Hepatocyte (in vitro differentiated cells): ENCODE results near the gene KIF6. TPM values are rescaled to one million over a fixed set of nuclear protein-coding genes. Genes with fewer than 3 reads are reported as not detected.

Experiments used
- DNase-seq: peaks from one replicate; pipeline ENCODE4 v3.0.0-alpha.2; 2016; ENCODE audit warnings: low spot score
- H2AFZ ChIP-seq: fragments of 200-600 bp; sonication (generic); 2 replicates; pipeline ENCODE4 v1.6.0; 2016; ENCODE audit warnings: antibody characterized with exemption, mild to moderate bottlenecking
- H3K27ac ChIP-seq: fragments of 200-600 bp; sonication (generic); 2 replicates; pipeline ENCODE4 v1.5.1; 2016; ENCODE audit warnings: mild to moderate bottlenecking
- H3K27me3 ChIP-seq: fragments of 200-600 bp; sonication (generic); 2 replicates; pipeline ENCODE4 v1.6.1; 2016
- H3K36me3 ChIP-seq: fragments of 200-600 bp; sonication (generic); replicated peaks from 2 replicates; pipeline ENCODE4 v1.5.1; 2016; ENCODE audit warnings: low read depth; ENCODE audit not compliant: insufficient read depth
- H3K4me1 ChIP-seq: fragments of 200-600 bp; sonication (generic); 2 replicates; pipeline ENCODE4 v1.5.1; 2016; ENCODE audit warnings: mild to moderate bottlenecking, moderate library complexity; ENCODE audit not compliant: insufficient read depth
- H3K4me2 ChIP-seq: fragments of 200-600 bp; sonication (generic); 2 replicates; pipeline ENCODE4 v1.6.0; 2016
- H3K4me3 ChIP-seq: fragments of 200-600 bp; sonication (generic); 2 replicates; pipeline ENCODE4 v1.5.1; 2016; ENCODE audit warnings: mild to moderate bottlenecking
- H3K79me2 ChIP-seq: fragments of 200-600 bp; sonication (generic); 2 replicates; pipeline ENCODE4 v1.6.0; 2017; ENCODE audit warnings: mild to moderate bottlenecking
- H3K9me2 ChIP-seq: fragments of 200-600 bp; sonication (generic); replicated peaks from 2 replicates; pipeline ENCODE4 v1.6.0; 2017; ENCODE audit warnings: mild to moderate bottlenecking; ENCODE audit not compliant: insufficient read depth
- H3K9me3 ChIP-seq: fragments of 200-600 bp; sonication (generic); 2 replicates; pipeline ENCODE4 v1.5.1; 2016; ENCODE audit warnings: low read depth, mild to moderate bottlenecking
- H4K20me1 ChIP-seq: fragments of 200-600 bp; sonication (generic); 2 replicates; pipeline ENCODE4 v1.6.0; 2016; ENCODE audit warnings: mild to moderate bottlenecking; ENCODE audit not compliant: insufficient read depth, poor library complexity, severe bottlenecking
- EZH2 ChIP-seq: fragments of 200-600 bp; sonication (generic); IDR thresholded peaks from 2 replicates; pipeline ENCODE4 v1.6.1; 2016; ENCODE audit warnings: antibody characterized with exemption, mild to moderate bottlenecking, borderline replicate concordance
- EZH2phosphoT487 ChIP-seq: fragments of 200-600 bp; sonication (generic); IDR thresholded peaks from one replicate; pipeline ENCODE4 v1.6.1; 2018; ENCODE audit warnings: antibody characterized with exemption, mild to moderate bottlenecking, low read depth, moderate library complexity; ENCODE audit not compliant: unreplicated experiment, severe bottlenecking
- WGBS: methylation state at CpG from one replicate; pipeline ENCODE4 v1.1.6; 2016; ENCODE audit warnings: low lambda C conversion rate; ENCODE audit errors: missing lambda C conversion rate; 5-methylcytosine and 5-hydroxymethylcytosine counted together
- polyA plus RNA-seq: library from polyadenylated mRNA; unstranded; fragments of >200 nt; fragmentation: Nextera tagmentation; extraction: Ambion mirVana; gene quantifications from 2 replicates; pipeline ENCODE4 v1.2.1, GENCODE V29; 2016
- total RNA-seq: library from RNA; depleted of rRNA; stranded (reverse); fragments of >200 nt; gene quantifications from 2 replicates; pipeline ENCODE4 v1.2.3, GENCODE V29; 2014
- TF ChIP-seq, protein P1 (sequence below): fragments of 200-600 bp; sonication (generic); IDR thresholded peaks from 2 replicates; pipeline ENCODE4 v1.5.1; 2016; ENCODE audit warnings: antibody characterized with exemption, mild to moderate bottlenecking; ENCODE audit not compliant: poor library complexity

Gene KIF6
- total and polyA plus RNA-seq, 2 experiments from 2014 or later = 0.87 to 2.3 TPM

DNA sequence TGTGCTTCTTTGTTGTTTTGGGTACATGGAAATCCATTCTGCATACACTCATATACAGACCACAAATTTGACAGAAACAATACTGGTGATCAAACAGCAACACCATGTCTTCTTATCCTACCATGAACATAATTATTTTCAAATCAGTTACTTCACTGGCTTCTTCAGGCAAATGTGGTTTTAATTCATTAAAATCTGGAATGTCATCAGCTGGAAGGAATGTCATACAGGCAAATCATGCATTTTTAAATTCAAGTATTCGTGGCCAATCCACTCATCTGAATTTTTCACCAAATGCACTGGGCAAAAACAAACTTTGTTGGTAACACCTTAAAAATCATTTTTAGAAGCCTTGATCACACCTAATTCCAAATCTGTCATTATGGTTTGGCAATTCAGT, 59.3 kb downstream of the KIF6 start:
- no peak overlapping the region for H3K27ac ChIP-seq
- DNase-seq = no peak
- H3K9me2 ChIP-seq = no peaks in the 10 kb centered on the region
- 83% methylated on average over 1 of the region's 1 CpG for WGBS
- no peaks in the 10 kb centered on the region for H3K27me3 ChIP-seq
- H3K4me2 ChIP-seq = no peak overlapping the region
- no peak overlapping the region for H2AFZ ChIP-seq
- TF ChIP-seq EZH2 = no peak
- peaks cover 8% of the 10 kb centered on the region for H3K4me1 ChIP-seq
- no peaks in the 10 kb centered on the region for H3K9me3 ChIP-seq
- no peaks in the 10 kb centered on the region for H3K36me3 ChIP-seq
- no peaks in the 10 kb centered on the region for H4K20me1 ChIP-seq
- H3K4me3 ChIP-seq = no peak overlapping the region
- H3K79me2 ChIP-seq = no peaks in the 10 kb centered on the region

DNA sequence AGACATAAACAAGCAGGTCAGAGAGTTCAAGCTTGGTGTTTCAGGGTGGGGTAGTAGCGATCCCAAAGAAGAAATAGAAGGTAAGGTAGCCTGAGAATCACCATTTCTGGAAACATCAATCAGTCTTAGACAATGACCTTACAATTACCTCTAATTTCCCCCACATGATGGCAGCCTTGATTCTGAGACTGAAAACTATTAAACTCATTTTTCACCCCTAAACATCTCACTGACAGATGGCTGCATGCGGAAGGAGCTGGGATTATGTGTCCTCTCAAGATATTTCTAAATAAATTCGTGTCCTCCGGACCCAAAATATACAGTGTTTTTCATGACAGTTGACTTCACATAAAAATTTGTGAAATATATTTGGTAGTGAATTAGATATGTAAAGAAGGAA, 61.0 kb downstream of the KIF6 start:
- no peaks in the 10 kb centered on the region for H3K36me3 ChIP-seq
- H3K9me3 ChIP-seq = no peaks in the 10 kb centered on the region
- H3K27me3 ChIP-seq = no peaks in the 10 kb centered on the region
- H3K79me2 ChIP-seq = no peaks in the 10 kb centered on the region
- no peak overlapping the region for H3K27ac ChIP-seq
- no peak for TF ChIP-seq EZH2phosphoT487
- no peak for TF ChIP-seq EZH2
- TF ChIP-seq, protein P1, sequence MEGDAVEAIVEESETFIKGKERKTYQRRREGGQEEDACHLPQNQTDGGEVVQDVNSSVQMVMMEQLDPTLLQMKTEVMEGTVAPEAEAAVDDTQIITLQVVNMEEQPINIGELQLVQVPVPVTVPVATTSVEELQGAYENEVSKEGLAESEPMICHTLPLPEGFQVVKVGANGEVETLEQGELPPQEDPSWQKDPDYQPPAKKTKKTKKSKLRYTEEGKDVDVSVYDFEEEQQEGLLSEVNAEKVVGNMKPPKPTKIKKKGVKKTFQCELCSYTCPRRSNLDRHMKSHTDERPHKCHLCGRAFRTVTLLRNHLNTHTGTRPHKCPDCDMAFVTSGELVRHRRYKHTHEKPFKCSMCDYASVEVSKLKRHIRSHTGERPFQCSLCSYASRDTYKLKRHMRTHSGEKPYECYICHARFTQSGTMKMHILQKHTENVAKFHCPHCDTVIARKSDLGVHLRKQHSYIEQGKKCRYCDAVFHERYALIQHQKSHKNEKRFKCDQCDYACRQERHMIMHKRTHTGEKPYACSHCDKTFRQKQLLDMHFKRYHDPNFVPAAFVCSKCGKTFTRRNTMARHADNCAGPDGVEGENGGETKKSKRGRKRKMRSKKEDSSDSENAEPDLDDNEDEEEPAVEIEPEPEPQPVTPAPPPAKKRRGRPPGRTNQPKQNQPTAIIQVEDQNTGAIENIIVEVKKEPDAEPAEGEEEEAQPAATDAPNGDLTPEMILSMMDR = no peak
- no peaks in the 10 kb centered on the region for H3K9me2 ChIP-seq
- no peak for DNase-seq
- WGBS = 80% methylated on average over 4 of the region's 4 CpGs
- no peak overlapping the region for H2AFZ ChIP-seq
- H3K4me1 ChIP-seq = peaks cover under 1% of the 10 kb centered on the region
- H4K20me1 ChIP-seq = no peaks in the 10 kb centered on the region
- H3K4me3 ChIP-seq = no peak overlapping the region
- no peak overlapping the region for H3K4me2 ChIP-seq

DNA sequence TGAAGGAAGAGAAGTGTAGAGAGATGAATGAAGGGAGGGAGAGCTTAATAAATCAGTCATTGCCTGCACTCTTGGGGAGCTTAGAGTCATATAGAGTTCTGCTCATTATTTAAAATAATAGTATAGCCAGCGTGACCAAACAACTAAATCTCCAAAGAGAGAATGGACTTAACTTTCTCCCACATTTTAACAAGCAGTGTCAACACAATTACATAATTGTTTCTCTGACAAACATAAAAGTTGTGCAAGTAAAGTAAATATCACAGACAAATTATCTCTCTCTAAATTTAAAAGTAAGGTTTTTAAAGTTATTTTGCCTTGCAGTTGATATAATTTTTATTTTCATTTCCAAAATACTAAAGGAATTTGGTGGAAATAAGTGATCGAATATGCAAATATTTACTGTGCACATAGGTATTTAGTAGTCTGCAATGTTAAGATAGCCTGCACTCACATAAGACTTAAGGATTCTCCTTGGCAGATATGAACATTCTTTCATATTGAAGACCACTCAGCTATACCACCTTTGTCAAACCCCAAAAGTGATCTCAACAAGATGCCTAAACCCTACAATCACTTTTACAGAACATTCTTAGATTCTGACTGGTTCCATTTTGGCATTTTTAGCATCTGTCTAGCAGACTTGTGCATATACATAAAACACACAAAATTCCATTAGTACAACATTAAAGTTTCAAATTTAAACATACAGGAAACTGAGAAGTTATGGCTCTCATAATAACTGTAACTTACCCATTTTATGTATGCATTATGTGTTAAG, 67.7 kb downstream of the KIF6 start:
- no peak overlapping the region for H3K27ac ChIP-seq
- H3K36me3 ChIP-seq = no peaks in the 10 kb centered on the region
- no peak overlapping the region for H3K4me3 ChIP-seq
- no peak overlapping the region for H2AFZ ChIP-seq
- H4K20me1 ChIP-seq = no peaks in the 10 kb centered on the region
- no peak overlapping the region for H3K4me2 ChIP-seq
- WGBS = 71% methylated on average over 2 of the region's 2 CpGs
- no peaks in the 10 kb centered on the region for H3K4me1 ChIP-seq
- no peaks in the 10 kb centered on the region for H3K9me2 ChIP-seq
- H3K9me3 ChIP-seq = no peaks in the 10 kb centered on the region
- H3K27me3 ChIP-seq = no peaks in the 10 kb centered on the region
- no peak for DNase-seq
- TF ChIP-seq, protein P1 = no peak
- TF ChIP-seq EZH2phosphoT487 = no peak
- no peak for TF ChIP-seq EZH2
- no peaks in the 10 kb centered on the region for H3K79me2 ChIP-seq

DNA sequence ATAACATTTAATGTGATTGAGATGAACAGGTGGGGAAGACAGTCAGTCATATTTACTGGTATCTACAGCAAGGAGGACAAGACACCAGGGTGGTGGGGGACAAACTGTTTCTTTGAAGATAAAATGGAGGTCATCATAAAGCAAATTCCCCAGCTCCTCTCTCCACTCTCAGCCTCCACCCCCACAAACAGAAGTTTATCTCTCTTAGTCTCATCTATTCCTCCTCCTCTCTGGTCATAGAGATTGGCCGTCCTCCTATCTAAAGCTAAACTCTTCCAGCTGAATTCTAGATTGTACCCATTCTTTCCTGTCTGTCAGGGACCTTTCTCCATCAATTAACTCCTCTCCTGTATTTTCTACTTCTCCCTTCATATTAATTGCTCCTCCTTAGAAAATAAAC, 71.1 kb downstream of the KIF6 start:
- no peak for DNase-seq
- Histone ChIP-seq H3K79me2 (no peaks in the 10 kb centered on the region), H3K4me3 (no peak overlapping the region), H2AFZ (no peak overlapping the region), H3K27me3 (no peaks in the 10 kb centered on the region), H3K27ac (no peak overlapping the region), H4K20me1 (no peaks in the 10 kb centered on the region), H3K9me3 (no peaks in the 10 kb centered on the region), H3K9me2 (no peaks in the 10 kb centered on the region), H3K36me3 (no peaks in the 10 kb centered on the region), H3K4me2 (no peak overlapping the region), H3K4me1 (peaks cover 6% of the 10 kb centered on the region)
- WGBS = 64% methylated on average over 1 of the region's 1 CpG
- TF ChIP-seq EZH2 (no peak), EZH2phosphoT487 (no peak)
- TF ChIP-seq, protein P1 = no peak
